GM12872 (cell line): ENCODE results near the gene TMEM184C.

Experiments used
- TF ChIP-seq, protein P1 (sequence below): IDR thresholded peaks from 3 replicates; pipeline ENCODE4 v1.5.1; 2011; ENCODE audit warnings: low read depth, mild to moderate bottlenecking, low read length, moderate library complexity; ENCODE audit not compliant: insufficient read depth

Gene TMEM184C

DNA sequence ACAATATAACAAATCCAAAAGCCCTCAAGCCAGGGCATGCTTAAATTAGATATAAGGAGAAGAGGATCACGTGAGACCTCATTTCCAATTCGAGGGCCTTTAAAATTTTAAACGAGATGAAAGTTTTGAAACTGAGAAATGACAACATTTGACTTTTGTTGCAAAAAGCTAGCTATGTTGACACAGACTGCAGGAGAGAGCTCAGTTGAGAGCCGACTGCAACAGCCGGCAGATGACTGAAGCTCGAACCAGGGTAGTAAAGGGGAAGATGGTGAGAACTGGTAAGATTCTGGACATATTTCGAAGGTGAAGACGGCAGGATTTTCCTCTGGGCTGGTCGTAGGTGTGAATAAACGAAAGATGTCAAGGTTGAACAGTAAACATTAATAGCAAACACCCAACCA lies 66.0 kb downstream of the TMEM184C start:
- TF ChIP-seq, protein P1, sequence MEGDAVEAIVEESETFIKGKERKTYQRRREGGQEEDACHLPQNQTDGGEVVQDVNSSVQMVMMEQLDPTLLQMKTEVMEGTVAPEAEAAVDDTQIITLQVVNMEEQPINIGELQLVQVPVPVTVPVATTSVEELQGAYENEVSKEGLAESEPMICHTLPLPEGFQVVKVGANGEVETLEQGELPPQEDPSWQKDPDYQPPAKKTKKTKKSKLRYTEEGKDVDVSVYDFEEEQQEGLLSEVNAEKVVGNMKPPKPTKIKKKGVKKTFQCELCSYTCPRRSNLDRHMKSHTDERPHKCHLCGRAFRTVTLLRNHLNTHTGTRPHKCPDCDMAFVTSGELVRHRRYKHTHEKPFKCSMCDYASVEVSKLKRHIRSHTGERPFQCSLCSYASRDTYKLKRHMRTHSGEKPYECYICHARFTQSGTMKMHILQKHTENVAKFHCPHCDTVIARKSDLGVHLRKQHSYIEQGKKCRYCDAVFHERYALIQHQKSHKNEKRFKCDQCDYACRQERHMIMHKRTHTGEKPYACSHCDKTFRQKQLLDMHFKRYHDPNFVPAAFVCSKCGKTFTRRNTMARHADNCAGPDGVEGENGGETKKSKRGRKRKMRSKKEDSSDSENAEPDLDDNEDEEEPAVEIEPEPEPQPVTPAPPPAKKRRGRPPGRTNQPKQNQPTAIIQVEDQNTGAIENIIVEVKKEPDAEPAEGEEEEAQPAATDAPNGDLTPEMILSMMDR, result no peak

GRCh38 chr4:147683717-147684700 lies 66.8 kb downstream of the TMEM184C start, which contains the start of gene PRMT9:
TSS of gene PRMT9 (minus strand) at chr4:147684163. CDS start at chr4:147683987, 176 bp downstream.
- TF ChIP-seq, protein P1, result no peak

GRCh38 chr4:147689067-147689466 lies 71.9 kb downstream of the TMEM184C start:
- TF ChIP-seq, protein P1, result no peak

- TF ChIP-seq, protein P1, result no peak
Observed at GRCh38 chr4:147691820-147692219, 74.6 kb downstream of the TMEM184C start.

GRCh38 chr4:147693218-147693617 lies 76.0 kb downstream of the TMEM184C start:
- TF ChIP-seq, protein P1, result no peak

GRCh38 chr4:147696866-147697265 lies 79.7 kb downstream of the TMEM184C start:
- TF ChIP-seq, protein P1, result no peak

GRCh38 chr4:147704846-147705245 lies 87.6 kb downstream of the TMEM184C start:
- TF ChIP-seq, protein P1, result no peak
